SU-DHL-6 (cell line): ENCODE measurements around the gene NVL.

ENCODE experiments used
- H2AFZ ChIP-seq: fragments of 200-600 bp; sonication (generic); 2 replicates; pipeline ENCODE4 v1.6.1; 2014; ENCODE audit warnings: low read depth, mild to moderate bottlenecking, moderate library complexity, mixed read lengths, antibody characterized with exemption, low read length; ENCODE audit not compliant: severe bottlenecking
- H3F3A ChIP-seq: fragments of 200-600 bp; shearing (Covaris generic); 2 replicates; pipeline ENCODE4 v1.6.0; 2016; ENCODE audit warnings: antibody characterized with exemption, mild to moderate bottlenecking; ENCODE audit not compliant: insufficient read depth
- H3K27ac ChIP-seq: fragments of 200-600 bp; sonication (generic); 2 replicates; pipeline ENCODE4 v1.5.1; 2016; ENCODE audit warnings: low read depth, mild to moderate bottlenecking, low read length, moderate library complexity, mixed read lengths
- H3K27me3 ChIP-seq: fragments of 200-600 bp; sonication (generic), shearing (Covaris generic); 2 replicates; pipeline ENCODE4 v1.6.0; 2014; ENCODE audit warnings: mild to moderate bottlenecking, low read length
- H3K36me3 ChIP-seq: fragments of 200-600 bp; sonication (generic); 2 replicates; pipeline ENCODE4 v1.6.1; 2014; ENCODE audit warnings: mild to moderate bottlenecking, low read length, mixed read lengths
- H3K4me2 ChIP-seq: fragments of 300-600, 200-600 bp; shearing (Covaris generic), sonication (generic); 2 replicates; pipeline ENCODE4 v1.6.0; 2014; ENCODE audit warnings: low read length, low read depth, mild to moderate bottlenecking; ENCODE audit not compliant: poor library complexity, severe bottlenecking
- H3K4me3 ChIP-seq: fragments of 200-600 bp; sonication (generic); 2 replicates; pipeline ENCODE4 v1.5.1; 2014; ENCODE audit warnings: antibody characterized with exemption, low read length, mild to moderate bottlenecking, mixed read lengths; ENCODE audit not compliant: insufficient read depth, poor library complexity, severe bottlenecking
- H3K79me2 ChIP-seq: fragments of 200-600 bp; sonication (generic); 2 replicates; pipeline ENCODE4 v1.6.1; 2014; ENCODE audit warnings: mild to moderate bottlenecking, low read length, moderate library complexity; ENCODE audit not compliant: insufficient read depth
- H3K9ac ChIP-seq: fragments of 200-600 bp; sonication (generic); 2 replicates; pipeline ENCODE4 v1.7.0; 2014; ENCODE audit warnings: mild to moderate bottlenecking, low read length
- H3K9me2 ChIP-seq: fragments of 200-600 bp; sonication (generic); replicated peaks from 2 replicates; pipeline ENCODE4 v1.6.1; 2014; ENCODE audit warnings: low read length; ENCODE audit not compliant: insufficient read depth
- H3K9me3 ChIP-seq: fragments of 200-600 bp; sonication (generic); 2 replicates; pipeline ENCODE4 v1.6.1; 2014; ENCODE audit warnings: low read length, mixed read lengths; ENCODE audit not compliant: insufficient read depth
- H4K20me1 ChIP-seq: fragments of 200-600 bp; sonication (generic); 2 replicates; pipeline ENCODE4 v1.6.1; 2014; ENCODE audit warnings: low read depth, mild to moderate bottlenecking, antibody characterized with exemption, low read length, moderate library complexity, mixed read lengths
- EZH2phosphoT487 ChIP-seq: fragments of 200-600 bp; sonication (generic), shearing (Covaris generic); conservative IDR thresholded peaks from 2 replicates; pipeline ENCODE4 v1.6.1; 2018; ENCODE audit warnings: mild to moderate bottlenecking, antibody characterized with exemption, low read length, moderate library complexity, mixed read lengths
- TF ChIP-seq, protein P1 (sequence below): fragments of 200-600 bp; sonication (generic); IDR thresholded peaks from one replicate; pipeline ENCODE4 v1.5.1; 2017; ENCODE audit warnings: antibody characterized with exemption, mild to moderate bottlenecking, low read length, moderate library complexity; ENCODE audit not compliant: insufficient read depth, poor library complexity, severe bottlenecking

The NVL gene

GRCh38 chr1:224238756-224239155 lies 91.2 kb downstream of the NVL start:
- Histone ChIP-seq H3K4me2 (no peak overlapping the region), H3K27me3 (no peaks in the 10 kb centered on the region)

GRCh38 chr1:224238212-224238611 lies 91.8 kb downstream of the NVL start:
- Histone ChIP-seq H3K4me2 (no peak overlapping the region), H3K9me3 (no peaks in the 10 kb centered on the region), H3K79me2 (no peaks in the 10 kb centered on the region), H3K36me3 (no peaks in the 10 kb centered on the region), H3K27ac (no peak overlapping the region), H3K9ac (no peak overlapping the region), H3K9me2 (no peaks in the 10 kb centered on the region), H3K4me3 (no peak overlapping the region), H4K20me1 (no peaks in the 10 kb centered on the region), H3K27me3 (no peaks in the 10 kb centered on the region), H3F3A (no peaks in the 10 kb centered on the region), H2AFZ (no peak overlapping the region)
- TF ChIP-seq EZH2phosphoT487: no peak

More at GRCh38 chr1:224238756-224239155, 91.2 kb downstream of the NVL start:
- Histone ChIP-seq H3F3A (no peaks in the 10 kb centered on the region), H3K9me3 (no peaks in the 10 kb centered on the region), H3K27ac (no peak overlapping the region), H3K79me2 (no peaks in the 10 kb centered on the region), H3K4me3 (no peak overlapping the region), H3K9me2 (no peaks in the 10 kb centered on the region), H2AFZ (no peak overlapping the region), H4K20me1 (no peaks in the 10 kb centered on the region), H3K36me3 (no peaks in the 10 kb centered on the region), H3K9ac (no peak overlapping the region)
- TF ChIP-seq, protein P1, sequence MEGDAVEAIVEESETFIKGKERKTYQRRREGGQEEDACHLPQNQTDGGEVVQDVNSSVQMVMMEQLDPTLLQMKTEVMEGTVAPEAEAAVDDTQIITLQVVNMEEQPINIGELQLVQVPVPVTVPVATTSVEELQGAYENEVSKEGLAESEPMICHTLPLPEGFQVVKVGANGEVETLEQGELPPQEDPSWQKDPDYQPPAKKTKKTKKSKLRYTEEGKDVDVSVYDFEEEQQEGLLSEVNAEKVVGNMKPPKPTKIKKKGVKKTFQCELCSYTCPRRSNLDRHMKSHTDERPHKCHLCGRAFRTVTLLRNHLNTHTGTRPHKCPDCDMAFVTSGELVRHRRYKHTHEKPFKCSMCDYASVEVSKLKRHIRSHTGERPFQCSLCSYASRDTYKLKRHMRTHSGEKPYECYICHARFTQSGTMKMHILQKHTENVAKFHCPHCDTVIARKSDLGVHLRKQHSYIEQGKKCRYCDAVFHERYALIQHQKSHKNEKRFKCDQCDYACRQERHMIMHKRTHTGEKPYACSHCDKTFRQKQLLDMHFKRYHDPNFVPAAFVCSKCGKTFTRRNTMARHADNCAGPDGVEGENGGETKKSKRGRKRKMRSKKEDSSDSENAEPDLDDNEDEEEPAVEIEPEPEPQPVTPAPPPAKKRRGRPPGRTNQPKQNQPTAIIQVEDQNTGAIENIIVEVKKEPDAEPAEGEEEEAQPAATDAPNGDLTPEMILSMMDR: no peak
- TF ChIP-seq EZH2phosphoT487: no peak

DNA sequence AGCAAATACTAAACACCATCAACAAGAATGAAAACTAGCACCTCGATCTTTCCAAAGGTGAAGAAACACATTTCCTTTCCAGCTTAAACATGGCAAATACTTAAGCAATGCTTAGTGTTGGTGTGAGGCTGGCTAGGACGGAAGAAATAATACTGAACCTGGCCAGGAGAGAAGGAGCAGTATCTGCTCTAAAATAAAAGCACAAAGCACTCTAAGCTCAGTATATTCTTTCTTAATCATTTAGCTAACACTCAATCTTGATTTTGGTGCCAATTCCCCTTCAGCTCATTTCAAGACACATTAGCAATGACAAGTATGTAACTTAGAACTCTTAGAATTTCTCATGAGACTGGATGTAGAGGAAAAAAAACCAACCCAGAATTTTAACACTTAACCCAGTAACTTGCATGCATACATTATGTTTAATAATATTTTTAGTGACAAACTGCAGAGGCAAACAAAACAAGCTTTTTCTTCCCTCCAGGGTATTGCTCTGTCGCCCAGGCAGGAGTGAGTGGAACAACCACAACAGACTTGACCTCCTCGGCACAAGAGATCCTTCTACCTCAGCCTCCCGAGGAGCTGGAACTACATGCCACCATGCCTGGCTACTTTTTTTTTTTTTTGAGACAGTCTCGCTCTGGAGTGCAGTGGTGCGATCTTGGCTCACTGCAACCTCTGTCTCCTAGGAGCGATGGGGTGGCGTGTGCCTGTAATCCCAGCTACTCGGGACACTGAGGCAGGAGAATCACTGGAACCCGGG lies 92.7 kb downstream of the NVL start:
- no peak overlapping the region for H3K27ac ChIP-seq
- no peak overlapping the region for H2AFZ ChIP-seq
- H3K79me2 ChIP-seq: no peaks in the 10 kb centered on the region
- no peak overlapping the region for H3K9ac ChIP-seq
- H3K4me2 ChIP-seq: no peak overlapping the region
- TF ChIP-seq, protein P1: no peak
- no peak for TF ChIP-seq EZH2phosphoT487
- no peaks in the 10 kb centered on the region for H3F3A ChIP-seq
- no peaks in the 10 kb centered on the region for H3K9me3 ChIP-seq
- peaks cover 4% of the 10 kb centered on the region; the same call in 1 of the 2 replicates for H3K36me3 ChIP-seq
- H3K4me3 ChIP-seq: no peak overlapping the region
- no peaks in the 10 kb centered on the region for H4K20me1 ChIP-seq
- H3K27me3 ChIP-seq: no peaks in the 10 kb centered on the region
- no peaks in the 10 kb centered on the region for H3K9me2 ChIP-seq

DNA sequence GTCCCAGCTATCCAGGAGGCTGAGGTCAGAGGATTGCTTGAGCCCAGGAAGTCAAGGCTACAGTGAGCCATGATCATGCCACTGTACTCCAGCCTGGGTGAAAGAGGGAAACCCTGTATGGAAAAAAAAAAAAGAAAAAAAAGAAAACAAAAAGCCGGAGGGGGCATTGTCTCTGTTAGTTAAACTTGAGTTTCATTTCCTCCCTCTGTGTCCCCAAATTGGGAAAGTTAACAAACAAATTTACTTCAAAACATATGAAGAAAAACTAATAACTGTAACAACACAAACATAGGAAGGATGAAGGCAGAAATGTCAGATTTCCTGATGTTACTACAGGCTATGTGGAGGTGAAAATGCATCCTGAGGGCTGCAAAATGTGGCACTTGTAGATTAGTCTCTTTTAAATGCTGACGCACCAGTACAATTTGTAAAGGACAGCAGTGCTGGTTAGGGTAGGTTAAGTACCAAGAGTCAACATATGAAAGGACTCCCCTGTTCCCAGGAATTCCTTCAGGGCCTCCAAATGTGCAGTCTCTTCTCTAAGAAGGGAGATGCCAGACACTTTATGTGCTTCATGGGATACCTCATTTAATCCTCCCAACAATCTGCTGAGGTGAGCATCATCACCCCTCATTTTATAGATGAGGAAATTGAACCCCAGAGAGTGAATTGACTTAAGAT lies 94.0 kb downstream of the NVL start:
- H4K20me1 ChIP-seq: no peaks in the 10 kb centered on the region
- no peaks in the 10 kb centered on the region for H3K27me3 ChIP-seq
- H3K9ac ChIP-seq: no peak overlapping the region
- no peaks in the 10 kb centered on the region for H3K9me3 ChIP-seq
- H3K9me2 ChIP-seq: no peaks in the 10 kb centered on the region
- no peak overlapping the region for H2AFZ ChIP-seq
- no peak for TF ChIP-seq EZH2phosphoT487
- TF ChIP-seq, protein P1: no peak
- H3K79me2 ChIP-seq: no peaks in the 10 kb centered on the region
- H3F3A ChIP-seq: no peaks in the 10 kb centered on the region
- H3K4me3 ChIP-seq: no peak overlapping the region
- no peak overlapping the region for H3K4me2 ChIP-seq
- H3K27ac ChIP-seq: no peak overlapping the region
- H3K36me3 ChIP-seq: peaks cover 4% of the 10 kb centered on the region; the same call in 1 of the 2 replicates
